HG03103 (cell line): Measurements from ENCODE around the gene DTNB.
"Not testable (repeated sequence)": the region's sequence is repeated elsewhere in the genome, so short reads cannot be mapped to it uniquely, and the experiment has no call there.

Experiments used
- ATAC-seq: cut with Tn5 transposase; IDR thresholded peaks from one replicate; pipeline ENCODE4 v1.9.1; 2021; ENCODE audit warnings: low read depth; ENCODE audit not compliant: unreplicated experiment

Gene DTNB

DNA sequence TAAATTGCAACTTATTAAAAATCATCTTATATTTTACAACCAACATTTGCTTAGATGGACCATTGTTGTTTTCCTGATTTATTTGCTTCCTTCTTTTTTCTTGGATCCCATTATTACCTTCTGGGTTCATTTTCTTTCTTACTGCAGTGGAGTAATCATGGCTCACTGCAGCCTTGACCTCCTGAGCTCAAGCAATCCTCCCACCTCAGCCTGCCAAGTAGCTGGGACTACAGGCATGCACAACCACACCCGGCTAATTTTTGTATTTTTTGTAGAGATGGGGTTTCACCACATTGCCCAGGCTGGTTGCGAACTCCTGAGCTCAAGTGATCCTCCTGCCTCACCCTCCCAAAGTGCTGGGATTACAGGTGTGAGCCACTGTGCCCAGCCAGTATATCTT, 123.8 kb downstream of the DTNB start:
- not testable (repeated sequence) for ATAC-seq

DNA sequence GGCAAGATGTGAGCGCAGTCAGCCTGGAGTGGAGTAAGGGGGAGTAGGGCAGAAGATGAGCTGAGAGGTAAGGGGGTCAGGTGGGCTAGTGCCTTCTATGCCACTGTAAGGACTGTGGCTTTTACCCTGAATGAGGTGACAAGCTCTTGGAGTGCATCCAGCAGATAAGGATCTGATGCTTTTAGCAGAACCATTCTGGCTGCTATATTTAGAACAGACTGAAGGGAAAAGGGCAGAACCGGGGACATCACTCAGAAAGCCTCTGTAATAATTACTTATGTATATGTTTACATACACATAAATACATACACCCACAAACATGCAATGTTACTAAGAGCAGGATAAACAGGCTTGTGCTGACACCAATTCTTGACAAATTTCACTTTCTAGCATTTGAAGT, 124.8 kb downstream of the DTNB start:
- ATAC-seq = no peak

DNA sequence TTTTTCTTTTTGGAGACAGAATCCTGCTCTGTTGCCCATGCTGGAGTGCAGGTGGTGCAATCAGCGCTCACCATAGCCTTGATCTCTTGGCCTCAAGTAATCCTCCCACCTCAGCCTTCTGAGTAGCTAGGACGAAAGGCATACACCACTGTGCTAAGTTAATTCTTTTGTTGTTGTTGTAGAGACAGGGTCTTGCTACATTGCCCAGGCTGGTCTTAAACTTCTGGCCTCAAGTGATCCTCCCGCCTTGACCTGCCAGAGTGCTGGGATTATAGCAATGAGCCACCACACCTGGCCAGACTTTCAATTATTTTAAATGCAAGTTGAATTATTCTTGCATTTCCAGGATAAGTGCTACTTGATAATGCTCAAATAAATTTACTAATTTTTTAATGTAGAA, 126.5 kb downstream of the DTNB start:
- ATAC-seq = no peak

GRCh38 chr2:25545899-25546298, 127.5 kb downstream of the DTNB start:
- no peak for ATAC-seq

DNA sequence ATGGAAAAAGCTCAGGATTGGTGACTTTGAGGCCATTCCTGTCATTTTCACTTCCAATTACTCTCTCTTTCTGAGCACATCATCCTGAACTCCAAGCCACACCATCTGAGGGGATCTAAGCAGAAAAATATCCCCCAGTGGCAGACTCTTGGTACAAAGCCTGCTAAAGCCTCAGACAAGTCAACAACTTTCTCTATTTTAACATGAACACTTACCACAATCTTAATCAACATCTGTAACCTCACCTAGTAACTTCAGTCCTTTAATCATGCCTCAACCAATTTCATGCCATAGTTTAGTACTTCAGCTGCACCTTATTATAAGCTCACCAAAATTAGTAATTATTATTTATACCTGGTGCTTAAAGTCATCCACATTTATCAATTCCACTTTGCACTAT, 128.9 kb downstream of the DTNB start:
- no peak for ATAC-seq

DNA sequence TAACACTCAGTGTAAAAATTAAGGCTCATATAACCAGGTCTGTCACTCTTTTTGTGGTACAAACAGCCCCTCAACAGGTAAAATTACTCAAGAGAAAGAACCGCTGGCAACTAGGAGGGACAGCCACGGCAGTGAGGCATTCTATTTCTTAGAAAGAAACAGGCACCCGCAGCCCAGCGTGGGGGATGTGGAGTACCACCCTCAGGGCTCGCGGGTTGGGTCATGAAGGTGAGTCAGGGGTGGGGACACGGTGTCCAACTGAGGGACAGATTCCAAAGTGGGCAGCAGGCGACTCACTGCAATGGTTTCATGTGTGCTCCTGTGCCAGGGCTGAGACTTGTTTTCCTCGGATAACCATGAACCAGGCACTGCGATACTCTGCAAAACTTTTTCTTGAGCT, 129.4 kb downstream of the DTNB start:
- no peak for ATAC-seq

GRCh38 chr2:25541378-25541777, 132.0 kb downstream of the DTNB start:
- ATAC-seq = no peak

DNA sequence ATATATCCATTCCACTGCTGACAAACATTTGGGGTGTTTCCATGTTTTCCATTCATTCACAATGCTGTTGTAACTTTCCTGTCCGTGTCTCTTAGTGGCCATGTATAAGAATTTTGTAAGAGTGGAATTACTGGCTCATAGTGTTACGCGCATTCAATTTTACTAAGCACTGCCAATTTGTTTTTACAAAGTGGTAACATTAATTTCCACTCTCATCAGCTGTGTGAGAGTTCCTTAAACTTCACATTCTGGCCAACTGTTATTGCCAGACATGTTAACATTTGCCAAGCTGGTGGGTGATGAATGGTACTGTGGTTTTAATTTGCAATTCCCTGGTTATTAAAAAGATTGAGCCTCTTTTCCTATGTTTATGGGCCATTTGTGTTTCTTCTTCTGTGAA, 134.2 kb downstream of the DTNB start:
- ATAC-seq = no peak

GRCh38 chr2:25537526-25537925, 135.9 kb downstream of the DTNB start:
- no peak for ATAC-seq

DNA sequence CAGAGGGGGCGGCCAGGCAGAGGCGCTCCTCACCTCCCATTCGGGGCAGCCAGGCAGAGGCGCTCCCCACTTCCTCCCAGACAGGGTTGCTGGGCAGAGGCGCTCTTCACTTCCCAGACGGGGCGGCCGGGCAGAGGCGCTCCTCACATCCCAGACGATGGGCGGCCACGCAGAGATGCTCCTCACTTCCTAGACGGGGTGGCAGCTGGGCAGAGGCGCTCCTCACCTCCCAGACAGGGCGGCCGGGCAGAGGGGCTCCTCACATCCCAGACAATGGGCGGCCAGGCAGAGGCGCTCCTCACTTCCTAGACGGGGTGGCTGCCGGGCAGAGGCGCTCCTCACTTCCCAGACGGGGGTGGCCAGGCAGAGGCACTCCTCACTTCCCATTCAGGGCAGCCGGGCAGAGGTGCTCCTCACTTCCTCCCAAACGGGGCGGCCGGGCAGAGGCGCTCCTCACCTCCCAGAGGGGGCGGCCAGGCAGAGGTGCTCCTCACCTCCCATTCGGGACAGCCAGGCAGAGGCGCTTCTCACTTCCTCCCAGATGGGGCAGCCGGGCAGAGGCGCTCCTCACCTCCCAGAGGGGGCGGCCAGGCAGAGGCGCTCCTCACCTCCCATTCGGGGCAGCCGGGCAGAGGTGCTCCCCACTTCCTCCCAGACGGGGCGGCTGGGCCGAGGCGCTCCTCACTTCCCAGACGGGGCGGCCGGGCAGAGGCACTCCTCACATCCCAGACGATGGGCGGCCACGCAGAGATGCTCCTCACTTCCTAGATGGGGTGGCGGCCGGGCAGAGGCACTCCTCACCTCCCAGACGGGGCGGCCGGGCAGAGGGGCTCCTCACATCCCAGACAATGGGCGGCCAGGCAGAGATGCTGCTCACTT, 137.7 kb downstream of the DTNB start:
- not testable (repeated sequence) for ATAC-seq

- ATAC-seq = not testable (repeated sequence)
Measured at GRCh38 chr2:25534937-25535336, 138.4 kb downstream of the DTNB start.

- ATAC-seq = no peak
Measured at GRCh38 chr2:25534455-25534854, 138.9 kb downstream of the DTNB start.

- ATAC-seq = not testable (repeated sequence)
Measured at GRCh38 chr2:25533771-25534170, 139.6 kb downstream of the DTNB start.

GRCh38 chr2:25532521-25532920, 140.9 kb downstream of the DTNB start:
- no peak for ATAC-seq

DNA sequence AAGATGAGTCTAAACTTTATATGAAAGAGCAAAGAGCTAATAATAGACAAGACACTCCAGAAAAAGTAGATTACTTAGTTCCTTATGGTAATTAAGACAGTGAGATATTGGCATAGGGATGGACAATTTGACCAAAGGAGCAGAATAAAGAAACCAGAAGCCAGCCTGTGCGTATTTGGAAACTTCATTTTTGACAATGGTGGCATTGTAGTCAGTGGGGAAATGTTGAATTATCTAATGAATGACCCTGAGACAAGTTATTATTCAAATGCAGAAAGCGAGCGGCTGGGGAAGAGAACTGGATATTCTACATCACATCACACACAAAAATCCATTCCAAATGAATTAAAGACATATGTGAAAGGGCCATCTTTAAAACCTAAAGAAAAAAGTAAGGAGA, 144.3 kb downstream of the DTNB start:
- ATAC-seq = no peak

DNA sequence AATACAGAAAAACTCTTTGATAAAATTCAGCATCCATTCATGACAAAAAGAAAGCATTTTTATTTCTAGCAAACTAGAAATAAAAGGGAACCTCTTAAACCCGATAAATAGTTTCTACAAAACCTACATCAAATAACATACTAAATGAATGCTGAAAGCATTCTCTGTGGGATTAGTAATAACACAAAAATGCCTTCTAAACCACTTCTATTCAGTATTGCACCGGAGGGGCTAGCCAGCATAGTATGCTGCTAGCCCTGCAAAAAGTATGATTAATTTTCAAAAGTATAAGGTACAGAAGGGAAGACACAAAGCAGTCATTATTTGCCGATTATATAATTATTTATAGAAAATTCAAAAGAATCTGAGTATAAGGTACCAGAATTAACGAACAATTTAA, 145.2 kb downstream of the DTNB start:
- no peak for ATAC-seq

DNA sequence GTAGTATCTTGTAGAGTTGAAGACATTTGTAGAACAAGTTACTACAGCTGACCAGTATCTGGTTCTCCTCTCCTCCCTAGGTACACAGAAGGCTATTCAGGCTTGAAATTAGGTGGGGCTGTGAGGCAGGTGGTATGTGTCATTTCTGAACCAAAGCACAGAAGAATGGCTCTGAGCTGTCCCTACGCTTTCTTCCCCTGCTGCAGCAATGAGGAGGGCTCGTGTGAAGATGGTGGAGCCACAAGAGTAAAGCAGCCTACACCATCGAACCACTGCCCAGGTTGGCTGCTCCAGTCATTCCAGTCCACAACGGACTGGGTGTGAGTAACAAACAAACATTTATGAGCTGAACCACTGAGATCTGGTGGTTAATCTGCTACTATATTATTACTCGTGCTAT, 148.9 kb downstream of the DTNB start:
- no peak for ATAC-seq

DNA sequence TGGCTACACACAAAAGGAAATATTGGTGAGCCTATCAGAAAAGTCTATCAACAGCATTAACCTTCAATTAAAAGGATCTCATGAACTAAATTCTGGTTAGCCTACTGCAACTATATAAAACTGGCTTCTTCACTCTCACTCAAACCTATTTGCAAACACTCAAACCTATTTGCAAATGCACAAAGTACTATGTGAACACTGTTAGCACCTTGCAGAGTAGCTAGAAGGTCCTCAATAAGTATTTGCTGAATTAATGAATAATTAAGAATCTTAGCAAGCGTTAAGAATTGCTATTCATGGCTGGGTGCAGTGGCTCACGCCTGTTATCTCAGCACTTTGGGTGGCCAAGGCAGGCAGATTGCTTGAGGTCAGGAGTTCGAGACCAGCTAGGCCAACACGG, 150.3 kb downstream of the DTNB start:
- ATAC-seq = no peak

DNA sequence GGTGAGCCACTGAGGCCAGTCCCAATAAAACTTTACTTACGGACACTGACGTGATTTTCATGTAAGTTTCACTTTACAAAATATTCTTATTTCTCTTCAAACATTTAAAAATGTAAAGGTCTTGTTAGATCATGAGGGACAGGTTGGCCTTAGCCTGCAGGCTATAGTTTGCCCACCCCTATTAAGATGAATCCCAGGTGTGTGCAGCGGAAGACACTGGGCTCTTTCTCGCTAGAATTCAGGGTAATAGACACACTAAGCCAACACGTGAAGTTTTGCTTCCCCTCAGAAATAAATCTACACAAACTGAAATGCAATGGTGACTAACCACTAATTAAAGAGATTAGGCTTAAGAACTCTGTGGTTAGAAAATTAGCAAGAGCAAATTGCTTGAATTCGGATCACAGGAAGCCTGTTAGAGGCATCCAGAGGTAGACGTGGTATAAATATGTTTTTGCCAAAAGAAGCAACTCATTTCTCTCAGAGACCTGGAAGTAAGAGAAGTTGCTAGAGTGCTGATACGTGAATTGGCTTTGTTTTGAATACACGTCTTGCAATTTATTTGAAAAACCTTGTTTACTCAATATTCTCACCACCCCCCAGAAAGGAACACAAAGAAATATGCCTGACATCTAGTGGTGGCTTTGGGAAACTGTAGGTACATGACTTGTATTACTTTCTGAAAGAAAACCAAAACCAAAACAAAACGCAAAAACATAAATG, 151.6 kb downstream of the DTNB start:
- ATAC-seq = peak; percentile 52

GRCh38 chr2:25521126-25521525, 152.3 kb downstream of the DTNB start:
- ATAC-seq = no peak

DNA sequence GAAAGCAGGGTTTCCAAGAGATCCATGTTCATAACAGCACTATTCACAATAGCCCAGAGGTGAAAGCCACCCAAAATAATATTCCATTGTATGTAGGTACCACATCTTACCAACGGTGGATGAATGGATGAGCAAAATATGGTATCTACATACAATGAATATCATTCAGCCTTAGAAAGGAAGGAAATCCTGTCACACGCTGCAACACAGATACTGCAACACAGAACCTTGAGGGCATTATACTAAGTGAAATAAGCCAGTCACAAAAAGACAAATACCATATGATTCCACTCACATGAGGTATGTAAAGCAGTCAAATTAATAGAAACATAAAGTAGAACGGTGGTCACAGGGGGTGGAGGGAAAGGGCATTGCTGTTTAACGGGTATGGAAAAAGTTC, 155.7 kb downstream of the DTNB start:
- ATAC-seq = no peak

GRCh38 chr2:25514043-25514637, 159.2 kb downstream of the DTNB start:
- ATAC-seq = no peak
